Measurements from ENCODE around the gene TMED8. TPM values are rescaled to one million over a fixed set of nuclear protein-coding genes. Genes with fewer than 3 reads are reported as not detected.

Gene TMED8
- total RNA-seq, 5 donors from 2014 or later (not counting 1 experiment from before 2014, with no cell fraction given) = 6.6 to 8.9 (median 7.5) TPM

DNA sequence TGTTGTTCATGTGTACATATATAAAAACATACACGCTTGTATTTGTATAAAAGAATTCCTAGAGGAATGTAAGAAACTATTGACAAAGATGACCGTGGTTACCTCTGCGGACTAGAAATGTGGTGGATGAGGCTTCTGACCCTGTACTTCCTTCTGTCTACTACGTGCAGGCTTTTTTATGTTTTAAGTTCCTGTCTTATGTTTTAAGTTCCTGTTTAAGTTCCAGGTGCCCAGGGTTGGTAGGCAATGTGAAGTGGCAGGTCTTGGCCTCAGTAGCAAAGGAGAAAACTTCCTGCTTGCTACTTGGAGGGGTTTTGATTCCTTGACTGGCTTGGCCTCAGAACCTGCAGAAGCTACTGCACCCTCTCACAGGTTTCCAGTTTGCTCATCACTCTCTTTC is 67.8 kb downstream of the TMED8 start:
- 40% methylated on average over 3 of the region's 4 CpGs for WGBS (ENCODE audit: insufficient coverage)
- ATAC-seq (replicated peaks in 1 of 4) = no peak
- CTCF ChIA-PET = no interaction called here
- Mint-ChIP-seq H3K27ac (no peak overlapping the region), H3K4me1 (peaks cover 0 to 2% (median 2%) of the 10 kb centered on the region in 3 donors), H3K4me3 (no peak overlapping the region), H3K9me3 (no peaks in the 10 kb centered on the region), H3K27me3 (no peaks in the 10 kb centered on the region), H3K36me3 (peaks cover 7% of the 10 kb centered on the region)
- Histone ChIP-seq H3K9me3 (no peaks in the 10 kb centered on the region), H3K27me3 (replicated peaks in 1 of 2; ENCODE audit: control insufficient read depth in 2 of 2, extremely low read depth in 1 of 2, insufficient read depth in 2 of 2, low read length in 1 of 2) (no peaks in the 10 kb centered on the region), H3K27ac (ENCODE audit: low read length) (no peak overlapping the region), H3K36me3 (ENCODE audit: control insufficient read depth in 2 of 2, extremely low read depth in 1 of 2, insufficient read depth in 1 of 2, low read length in 1 of 2) (peaks cover 0 to 4% of the 10 kb centered on the region in 2 donors), H3K4me3 (ENCODE audit: control insufficient read depth in 1 of 2, extremely low read depth in 1 of 2, low read length in 1 of 2) (no peak overlapping the region), H3K4me1 (ENCODE audit: control insufficient read depth in 1 of 2, extremely low read depth in 1 of 2, insufficient read depth in 2 of 2, low read length in 2 of 2) (no peaks in the 10 kb centered on the region)
- POLR2A ChIA-PET = no interaction called here
- no peak for DNase-seq

DNA sequence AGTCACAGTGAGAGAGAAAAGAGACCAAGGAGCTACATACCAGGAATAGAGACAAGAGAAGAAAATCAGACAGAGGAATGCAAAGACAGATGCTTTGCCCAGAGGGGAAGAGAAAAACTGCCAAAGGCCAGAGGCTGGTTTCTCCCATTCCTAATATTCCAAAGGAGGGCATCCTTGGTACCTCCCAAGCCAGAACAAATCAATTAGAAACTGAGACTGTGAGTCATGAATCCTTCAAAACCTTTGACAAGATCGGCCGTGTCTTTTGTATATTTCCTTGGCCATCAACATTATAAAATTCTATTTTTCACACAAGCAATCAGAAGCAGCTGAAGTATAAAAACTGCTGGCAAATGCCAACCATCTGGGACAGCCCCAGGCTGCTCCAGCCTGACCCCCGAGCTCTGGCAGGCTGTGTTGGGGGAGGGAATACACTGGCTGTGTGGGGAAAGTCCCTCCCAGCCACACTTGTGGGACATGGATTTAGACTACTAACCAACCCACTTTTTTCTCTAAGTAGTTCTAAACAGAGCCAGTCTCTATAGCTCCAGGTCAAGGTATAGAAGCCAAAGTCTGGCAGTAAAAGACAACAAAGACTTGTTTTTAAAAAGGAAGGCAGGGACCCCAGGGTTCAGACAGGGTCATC is 69.9 kb downstream of the TMED8 start:
- H3K4me1 ChIP-seq (ENCODE audit: control insufficient read depth in 1 of 2, extremely low read depth in 1 of 2, insufficient read depth in 2 of 2, low read length in 2 of 2) = no peaks in the 10 kb centered on the region
- H3K27ac ChIP-seq (ENCODE audit: low read length) = no peak overlapping the region
- Mint-ChIP-seq H3K4me1 (peaks cover 0 to 16% (median 16%) of the 10 kb centered on the region in 3 donors), H3K27ac (no peak overlapping the region), H3K27me3 (no peaks in the 10 kb centered on the region), H3K36me3 (peaks cover 11% of the 10 kb centered on the region), H3K9me3 (no peaks in the 10 kb centered on the region), H3K4me3 (no peak overlapping the region)
- no CpG with 5 or more reads among the region's 3 CpGs for WGBS (ENCODE audit: insufficient coverage)
- H3K4me3 ChIP-seq (ENCODE audit: control insufficient read depth in 1 of 2, extremely low read depth in 1 of 2, low read length in 1 of 2) = no peak overlapping the region
- H3K9me3 ChIP-seq = no peaks in the 10 kb centered on the region
- H3K36me3 ChIP-seq (ENCODE audit: control insufficient read depth in 2 of 2, extremely low read depth in 1 of 2, insufficient read depth in 1 of 2, low read length in 1 of 2) = peaks cover 0 to 4% of the 10 kb centered on the region in 2 donors
- POLR2A ChIA-PET = no interaction called here
- DNase-seq (no peak), ATAC-seq (replicated peaks in 1 of 4) (no peak)
- no peaks in the 10 kb centered on the region for H3K27me3 ChIP-seq (replicated peaks in 1 of 2; ENCODE audit: control insufficient read depth in 2 of 2, extremely low read depth in 1 of 2, insufficient read depth in 2 of 2, low read length in 1 of 2)
- CTCF ChIA-PET = interaction anchor here (0.9 to 1.4 kb wide), 3 partner anchors 8 to 9 kb away, joined by 3 read pairs; no protein-coding TSS in a partner anchor

GRCh38 chr14:77306416-77306815 is 70.5 kb downstream of the TMED8 start:
- no peak overlapping the region for H3K27ac Mint-ChIP-seq
- 100% methylated on average over 1 of the region's 3 CpGs for WGBS (ENCODE audit: insufficient coverage)
- Histone ChIP-seq H3K9me3 (no peaks in the 10 kb centered on the region), H3K4me1 (ENCODE audit: control insufficient read depth in 1 of 2, extremely low read depth in 1 of 2, insufficient read depth in 2 of 2, low read length in 2 of 2) (no peaks in the 10 kb centered on the region), H3K27me3 (replicated peaks in 1 of 2; ENCODE audit: control insufficient read depth in 2 of 2, extremely low read depth in 1 of 2, insufficient read depth in 2 of 2, low read length in 1 of 2) (no peaks in the 10 kb centered on the region), H3K27ac (ENCODE audit: low read length) (no peak overlapping the region), H3K36me3 (ENCODE audit: control insufficient read depth in 2 of 2, extremely low read depth in 1 of 2, insufficient read depth in 1 of 2, low read length in 1 of 2) (peaks cover 0 to 4% of the 10 kb centered on the region in 2 donors), H3K4me3 (ENCODE audit: control insufficient read depth in 1 of 2, extremely low read depth in 1 of 2, low read length in 1 of 2) (no peak overlapping the region)
- H3K9me3 Mint-ChIP-seq = no peaks in the 10 kb centered on the region
- H3K4me3 Mint-ChIP-seq = no peak overlapping the region
- peaks cover 10% of the 10 kb centered on the region for H3K36me3 Mint-ChIP-seq
- DNase-seq (no peak), ATAC-seq (replicated peaks in 1 of 4) (no peak)
- POLR2A ChIA-PET = no interaction called here
- CTCF ChIA-PET = no interaction called here
- peaks cover 0 to 16% (median 16%) of the 10 kb centered on the region in 3 donors for H3K4me1 Mint-ChIP-seq
- H3K27me3 Mint-ChIP-seq = no peaks in the 10 kb centered on the region

DNA sequence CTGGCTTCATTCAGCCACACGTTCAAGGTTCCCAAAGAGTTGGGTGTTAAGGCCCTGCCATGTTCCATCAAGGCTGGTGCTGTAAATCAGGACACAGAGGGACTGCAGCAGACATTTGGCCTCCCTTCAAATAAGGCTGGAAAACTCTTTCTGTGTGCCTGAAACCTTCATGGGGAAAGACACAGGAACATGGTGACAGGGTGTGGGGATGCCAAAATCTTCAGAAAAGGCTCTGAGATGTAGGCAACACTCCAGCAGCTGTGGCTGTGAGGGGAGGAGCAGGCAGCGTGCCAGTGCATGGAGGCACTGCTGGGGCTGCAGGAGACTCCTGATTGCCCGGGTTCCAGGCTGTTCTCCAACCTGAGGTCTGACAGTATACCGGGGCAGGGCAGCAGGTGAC is 71.2 kb downstream of the TMED8 start:
- peaks cover 5% of the 10 kb centered on the region for H3K36me3 Mint-ChIP-seq
- H3K36me3 ChIP-seq (ENCODE audit: control insufficient read depth in 2 of 2, extremely low read depth in 1 of 2, insufficient read depth in 1 of 2, low read length in 1 of 2) = peaks cover 0 to 4% of the 10 kb centered on the region in 2 donors

DNA sequence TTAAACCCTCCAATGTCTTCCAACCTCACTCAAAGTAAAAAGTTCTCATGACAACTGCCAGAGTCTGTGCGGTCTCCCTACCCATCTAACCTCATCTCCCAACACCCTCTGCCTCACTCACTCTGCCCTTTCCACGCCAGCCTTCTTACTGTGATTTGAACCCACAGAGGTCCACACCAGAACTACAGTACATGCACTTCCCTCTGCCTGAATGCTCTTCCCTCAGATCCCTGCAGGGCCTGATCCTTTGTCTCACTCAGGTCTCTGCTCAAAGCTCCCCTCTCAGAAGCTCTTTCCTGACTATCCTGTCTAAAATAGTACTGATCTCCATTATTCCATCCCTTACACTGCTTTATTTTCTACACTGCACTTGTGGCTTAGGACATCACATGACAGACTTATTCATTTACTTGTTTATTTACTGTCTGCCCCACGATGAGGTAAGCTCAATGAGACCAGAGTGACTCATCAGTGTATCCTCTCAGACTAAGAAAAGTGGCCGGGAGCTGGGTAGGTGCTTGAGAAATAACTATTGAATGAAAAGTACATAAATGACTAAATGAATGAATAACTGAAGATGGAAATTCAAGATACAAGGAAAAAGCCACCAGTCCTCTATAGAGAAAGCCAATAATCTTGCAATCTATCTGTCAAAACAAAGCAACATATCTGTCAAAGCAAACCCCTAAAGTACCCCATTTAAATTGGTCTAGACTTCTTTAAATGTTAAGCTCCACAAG is 73.3 kb downstream of the TMED8 start:
- peaks cover 6% of the 10 kb centered on the region for H3K36me3 Mint-ChIP-seq
- Histone ChIP-seq H3K4me3 (ENCODE audit: control insufficient read depth in 1 of 2, extremely low read depth in 1 of 2, low read length in 1 of 2) (no peak overlapping the region), H3K27ac (ENCODE audit: low read length) (no peak overlapping the region), H3K4me1 (ENCODE audit: control insufficient read depth in 1 of 2, extremely low read depth in 1 of 2, insufficient read depth in 2 of 2, low read length in 2 of 2) (no peaks in the 10 kb centered on the region), H3K9me3 (no peaks in the 10 kb centered on the region), H3K36me3 (ENCODE audit: control insufficient read depth in 2 of 2, extremely low read depth in 1 of 2, insufficient read depth in 1 of 2, low read length in 1 of 2) (peaks cover 0 to 4% of the 10 kb centered on the region in 2 donors), H3K27me3 (replicated peaks in 1 of 2; ENCODE audit: control insufficient read depth in 2 of 2, extremely low read depth in 1 of 2, insufficient read depth in 2 of 2, low read length in 1 of 2) (no peaks in the 10 kb centered on the region)
- POLR2A ChIA-PET = no interaction called here
- CTCF ChIA-PET = interaction anchor here (0.8 to 1.4 kb wide), 3 partner anchors 11 to 12 kb away, joined by 3 to 6 read pairs (median 5); no protein-coding TSS in a partner anchor
- H3K4me1 Mint-ChIP-seq = peaks cover 0 to 14% (median 14%) of the 10 kb centered on the region in 3 donors
- H3K9me3 Mint-ChIP-seq = no peaks in the 10 kb centered on the region
- no peaks in the 10 kb centered on the region for H3K27me3 Mint-ChIP-seq
- WGBS (ENCODE audit: insufficient coverage) = 67% methylated on average over 2 of the region's 4 CpGs
- ATAC-seq (replicated peaks in 1 of 4) (peak in 3 of 4 experiments; percentile 59 to 67 (median 65)), DNase-seq (no peak)
- peak overlapping the region; percentile 17 to 36 for H3K27ac Mint-ChIP-seq
- H3K4me3 Mint-ChIP-seq = no peak overlapping the region

More for the DNA sequence above, 71.2 kb downstream of the TMED8 start:
- POLR2A ChIA-PET = no interaction called here
- no peak overlapping the region for H3K4me3 ChIP-seq (ENCODE audit: control insufficient read depth in 1 of 2, extremely low read depth in 1 of 2, low read length in 1 of 2)
- Mint-ChIP-seq H3K9me3 (no peaks in the 10 kb centered on the region), H3K4me3 (no peak overlapping the region), H3K27me3 (no peaks in the 10 kb centered on the region), H3K4me1 (peaks cover 0 to 16% (median 16%) of the 10 kb centered on the region in 3 donors), H3K27ac (no peak overlapping the region)
- no peaks in the 10 kb centered on the region for H3K9me3 ChIP-seq
- DNase-seq (no peak), ATAC-seq (replicated peaks in 1 of 4) (no peak)
- H3K27me3 ChIP-seq (replicated peaks in 1 of 2; ENCODE audit: control insufficient read depth in 2 of 2, extremely low read depth in 1 of 2, insufficient read depth in 2 of 2, low read length in 1 of 2) = no peaks in the 10 kb centered on the region
- CTCF ChIA-PET = interaction anchor here in 1 of 2 donors (0.6 kb wide), 1 partner anchor 275 kb away, joined by 3 read pairs; no protein-coding TSS in a partner anchor
- H3K27ac ChIP-seq (ENCODE audit: low read length) = no peak overlapping the region
- no peaks in the 10 kb centered on the region for H3K4me1 ChIP-seq (ENCODE audit: control insufficient read depth in 1 of 2, extremely low read depth in 1 of 2, insufficient read depth in 2 of 2, low read length in 2 of 2)
- WGBS (ENCODE audit: insufficient coverage) = 74% methylated on average over 3 of the region's 4 CpGs

DNA sequence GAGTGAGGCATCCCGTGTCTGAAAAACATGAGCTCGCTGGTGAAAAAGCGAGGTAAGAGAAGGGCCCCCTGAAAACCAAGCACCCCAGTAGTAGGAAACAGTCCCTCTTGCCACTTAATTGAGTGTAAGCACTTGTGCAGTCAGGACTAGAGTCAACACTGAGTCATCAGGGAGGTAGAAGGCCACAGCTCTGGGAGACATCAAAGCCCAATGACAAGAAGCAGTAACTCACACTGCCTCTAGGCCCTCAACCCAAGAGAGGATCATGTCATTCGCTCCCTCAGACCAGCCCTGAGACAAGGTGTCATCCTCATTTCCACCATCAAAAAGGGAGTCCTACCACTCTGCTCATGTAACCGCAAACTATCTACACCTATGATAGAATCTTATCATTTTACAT is 74.0 kb downstream of the TMED8 start:
- Histone ChIP-seq H3K9me3 (no peaks in the 10 kb centered on the region), H3K4me3 (ENCODE audit: control insufficient read depth in 1 of 2, extremely low read depth in 1 of 2, low read length in 1 of 2) (no peak overlapping the region), H3K36me3 (ENCODE audit: control insufficient read depth in 2 of 2, extremely low read depth in 1 of 2, insufficient read depth in 1 of 2, low read length in 1 of 2) (peaks cover 0 to 9% of the 10 kb centered on the region in 2 donors), H3K4me1 (ENCODE audit: control insufficient read depth in 1 of 2, extremely low read depth in 1 of 2, insufficient read depth in 2 of 2, low read length in 2 of 2) (no peaks in the 10 kb centered on the region), H3K27ac (ENCODE audit: low read length) (no peak overlapping the region), H3K27me3 (replicated peaks in 1 of 2; ENCODE audit: control insufficient read depth in 2 of 2, extremely low read depth in 1 of 2, insufficient read depth in 2 of 2, low read length in 1 of 2) (no peaks in the 10 kb centered on the region)
- Mint-ChIP-seq H3K36me3 (peaks cover 9% of the 10 kb centered on the region), H3K27me3 (no peaks in the 10 kb centered on the region), H3K4me1 (peaks cover 0 to 14% (median 14%) of the 10 kb centered on the region in 3 donors), H3K27ac (peak overlapping the region; percentile 17 to 36), H3K9me3 (no peaks in the 10 kb centered on the region), H3K4me3 (no peak overlapping the region)
- 44% methylated on average over 3 of the region's 5 CpGs for WGBS (ENCODE audit: insufficient coverage)
- CTCF ChIA-PET = no interaction called here
- POLR2A ChIA-PET = no interaction called here
- no peak for DNase-seq
- peak in 3 of 4 experiments; percentile 70 to 85 (median 73) for ATAC-seq (replicated peaks in 1 of 4)

Data from T-cell (primary cell).